Activated B cell treated with CpG ODN at 0.5 μM for 24 hours (primary cell): ENCODE results near the gene XYLT1. TPM values are rescaled to one million over a fixed set of nuclear protein-coding genes. Genes with fewer than 3 reads are reported as not detected.

Experiments used
- ATAC-seq: fragments of 200-7000 bp; cut with Tn5 transposase; one replicate; pipeline ENCODE4 v1.10.0; 2021; ENCODE audit warnings: low read depth, mild to moderate bottlenecking, moderate library complexity
- CTCF ChIA-PET: fragments of 350-600 bp; sonication (Branson Sonifier 250); formaldehyde crosslinking; loops from one replicate; lab custom pipeline; 2021; ENCODE audit warnings: antibody characterized with exemption; lab: Charles Lee
- POLR2A ChIA-PET: fragments of 350-600 bp; sonication (Branson Sonifier 250); formaldehyde crosslinking; loops from one replicate; lab custom pipeline; 2021; ENCODE audit warnings: antibody characterized with exemption; lab: Charles Lee
- DNase-seq: peaks from one replicate; pipeline ENCODE4 v3.0.0; 2022
- H3K27ac Mint-ChIP-seq: one replicate; pipeline ENCODE4 v1.8.0; 2020; ENCODE audit warnings: mixed read lengths
- H3K27me3 Mint-ChIP-seq: one replicate; pipeline ENCODE4 v1.8.0; 2021; ENCODE audit warnings: mixed read lengths
- H3K36me3 Mint-ChIP-seq: one replicate; pipeline ENCODE4 v1.8.0; 2021; ENCODE audit warnings: low read depth, mixed read lengths
- H3K4me1 Mint-ChIP-seq: one replicate; pipeline ENCODE4 v1.8.0; 2021; ENCODE audit warnings: mixed read lengths
- H3K4me3 Mint-ChIP-seq: one replicate; pipeline ENCODE4 v1.8.0; 2020; ENCODE audit warnings: mild to moderate bottlenecking, mixed read lengths
- H3K9me3 Mint-ChIP-seq: one replicate; pipeline ENCODE4 v1.8.0; 2020; ENCODE audit warnings: mixed read lengths
- intact Hi-C: fragments of 100-400 bp; cut with micrococcal nuclease; formaldehyde crosslinking; loops from one replicate; pipeline ENCODE4 v1.15.1; 2024
- total RNA-seq: library from RNA; stranded (reverse); gene quantifications from 2 replicates; pipeline ENCODE4 v1.2.3, GENCODE V29; 2022
- TF ChIP-seq, protein P1 (sequence below): fragments of 200-600 bp; IDR thresholded peaks from one replicate; pipeline ENCODE4 v1.8.0; 2022; ENCODE audit warnings: antibody characterized with exemption, mild to moderate bottlenecking

The XYLT1 gene
- total RNA-seq, 1 donor from 2014 or later: 17.0 TPM

DNA sequence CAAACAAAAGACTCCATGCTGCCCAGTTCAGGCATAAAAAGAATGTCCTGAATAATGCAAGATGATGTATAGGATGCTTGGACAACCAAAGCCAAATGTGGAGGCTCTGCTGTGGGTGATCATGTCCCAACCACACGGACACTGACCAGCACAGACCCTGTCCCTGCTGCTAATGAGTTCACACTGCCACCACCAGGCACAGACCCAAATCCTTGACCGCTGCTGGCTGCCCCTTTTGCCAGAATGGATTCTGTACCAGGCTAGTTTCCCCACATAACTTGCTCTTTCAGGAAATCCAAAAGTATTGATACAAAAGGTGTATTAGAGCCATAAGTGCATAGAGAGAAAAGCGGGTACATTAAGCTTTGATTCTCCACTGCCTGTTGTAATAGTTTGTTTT lies 60.9 kb downstream of the XYLT1 start:
- ATAC-seq (no peak), DNase-seq (no peak)
- CTCF ChIA-PET: interaction anchor here (1.0 kb wide), 1 partner anchor 32 kb away, joined by 3 read pairs; no protein-coding TSS in a partner anchor
- TF ChIP-seq, protein P1, sequence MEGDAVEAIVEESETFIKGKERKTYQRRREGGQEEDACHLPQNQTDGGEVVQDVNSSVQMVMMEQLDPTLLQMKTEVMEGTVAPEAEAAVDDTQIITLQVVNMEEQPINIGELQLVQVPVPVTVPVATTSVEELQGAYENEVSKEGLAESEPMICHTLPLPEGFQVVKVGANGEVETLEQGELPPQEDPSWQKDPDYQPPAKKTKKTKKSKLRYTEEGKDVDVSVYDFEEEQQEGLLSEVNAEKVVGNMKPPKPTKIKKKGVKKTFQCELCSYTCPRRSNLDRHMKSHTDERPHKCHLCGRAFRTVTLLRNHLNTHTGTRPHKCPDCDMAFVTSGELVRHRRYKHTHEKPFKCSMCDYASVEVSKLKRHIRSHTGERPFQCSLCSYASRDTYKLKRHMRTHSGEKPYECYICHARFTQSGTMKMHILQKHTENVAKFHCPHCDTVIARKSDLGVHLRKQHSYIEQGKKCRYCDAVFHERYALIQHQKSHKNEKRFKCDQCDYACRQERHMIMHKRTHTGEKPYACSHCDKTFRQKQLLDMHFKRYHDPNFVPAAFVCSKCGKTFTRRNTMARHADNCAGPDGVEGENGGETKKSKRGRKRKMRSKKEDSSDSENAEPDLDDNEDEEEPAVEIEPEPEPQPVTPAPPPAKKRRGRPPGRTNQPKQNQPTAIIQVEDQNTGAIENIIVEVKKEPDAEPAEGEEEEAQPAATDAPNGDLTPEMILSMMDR: no peak
- intact Hi-C loops: no loop called here
- Mint-ChIP-seq H3K4me3 (no peak overlapping the region), H3K36me3 (no peaks in the 10 kb centered on the region), H3K27me3 (no peaks in the 10 kb centered on the region), H3K4me1 (peaks cover 68% of the 10 kb centered on the region), H3K9me3 (no peaks in the 10 kb centered on the region), H3K27ac (peak overlapping the region; percentile 94)
- POLR2A ChIA-PET: interaction anchor here (2.6 kb wide), 1 partner anchor 32 kb away, joined by 11 read pairs; no protein-coding TSS in a partner anchor

DNA sequence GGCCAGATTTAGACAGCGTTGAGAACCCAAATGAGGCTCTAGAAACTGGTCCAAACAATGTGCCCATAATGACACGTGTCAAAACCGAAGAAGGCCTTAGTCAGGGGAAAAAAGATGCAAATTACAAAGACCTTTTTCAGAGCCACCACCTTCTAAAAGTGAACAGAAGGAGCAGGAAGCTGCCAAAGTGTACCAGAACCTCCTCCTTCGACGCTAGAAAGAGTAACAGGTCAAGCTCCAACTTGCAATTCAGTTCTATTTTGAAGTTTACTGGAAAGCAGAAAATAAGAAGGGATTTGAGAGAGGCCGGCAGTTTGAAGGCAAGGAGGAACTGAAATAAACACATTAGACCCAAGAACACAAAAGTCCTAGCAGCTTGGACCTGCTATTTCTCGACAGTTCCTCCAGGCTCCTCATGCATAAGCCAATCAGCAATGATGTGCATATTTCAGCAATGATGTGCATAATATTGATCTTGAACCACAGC lies 61.8 kb downstream of the XYLT1 start:
- peak overlapping the region; percentile 75 for H3K4me3 Mint-ChIP-seq
- peak overlapping the region; percentile 94 for H3K27ac Mint-ChIP-seq
- ATAC-seq: peak; percentile 72
- no peaks in the 10 kb centered on the region for H3K36me3 Mint-ChIP-seq
- POLR2A ChIA-PET: interaction anchor here (0.6 to 2.6 kb wide), 8 partner anchors 28 to 133 kb away, joined by 3 to 11 read pairs (median 4); no protein-coding TSS in a partner anchor
- TF ChIP-seq, protein P1: no peak
- peaks cover 63% of the 10 kb centered on the region for H3K4me1 Mint-ChIP-seq
- DNase-seq: no peak
- CTCF ChIA-PET: interaction anchor here (1.2 kb wide), 2 partner anchors 49 to 59 kb away, joined by 3 read pairs; no protein-coding TSS in a partner anchor
- no peaks in the 10 kb centered on the region for H3K27me3 Mint-ChIP-seq
- no peaks in the 10 kb centered on the region for H3K9me3 Mint-ChIP-seq
- intact Hi-C loops: no loop called here

DNA sequence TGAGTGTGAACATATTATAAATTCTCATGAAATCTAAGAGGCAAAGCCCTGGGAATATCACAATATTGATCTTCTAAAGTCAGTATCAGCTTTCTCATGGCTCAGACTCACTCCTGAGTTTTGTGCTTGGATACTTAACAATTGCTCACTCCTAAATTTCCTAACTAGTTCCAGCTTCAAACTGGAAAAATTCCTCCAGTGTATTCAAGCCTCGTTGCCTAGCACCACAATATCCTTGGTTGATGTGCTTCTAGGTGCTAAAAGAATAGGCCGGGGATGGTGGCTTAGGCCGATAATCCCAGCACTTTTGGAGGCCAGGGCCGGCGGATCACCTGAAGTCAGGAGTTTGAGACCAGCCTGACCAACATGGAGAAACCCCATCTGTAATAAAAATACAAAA lies 62.5 kb downstream of the XYLT1 start:
- ATAC-seq: no peak
- Mint-ChIP-seq H3K36me3 (no peaks in the 10 kb centered on the region), H3K9me3 (no peaks in the 10 kb centered on the region), H3K27me3 (no peaks in the 10 kb centered on the region), H3K4me1 (peaks cover 59% of the 10 kb centered on the region), H3K4me3 (no peak overlapping the region), H3K27ac (no peak overlapping the region)
- no peak for DNase-seq
- TF ChIP-seq, protein P1: no peak
- ChIA-PET CTCF (interaction anchor here (1.2 kb wide), 2 partner anchors 48 to 59 kb away, joined by 3 read pairs; no protein-coding TSS in a partner anchor), POLR2A (interaction anchor here (0.6 to 2.6 kb wide), 6 partner anchors 8 to 63 kb away, joined by 3 to 11 read pairs (median 4); no protein-coding TSS in a partner anchor)
- intact Hi-C loops: no loop called here

DNA sequence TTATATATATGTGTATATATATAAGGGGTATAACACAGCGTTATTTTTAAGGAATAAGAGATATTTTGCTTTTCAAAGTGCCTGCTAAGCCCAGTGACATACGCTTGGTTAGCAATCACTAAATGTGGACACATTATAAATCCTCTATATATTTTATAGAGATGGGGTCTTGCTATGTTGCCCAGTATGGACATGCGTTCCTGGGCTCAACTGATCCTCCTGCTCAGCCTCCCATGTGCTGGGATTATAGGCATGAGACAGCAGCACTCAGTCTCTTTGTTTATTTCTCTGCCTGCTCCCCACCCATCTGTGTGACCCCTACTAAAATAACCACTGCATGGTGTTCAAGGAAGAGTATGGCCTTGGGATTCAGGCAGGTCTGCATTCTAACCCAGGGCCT lies 63.4 kb downstream of the XYLT1 start:
- intact Hi-C loops: no loop called here
- Mint-ChIP-seq H3K4me1 (peaks cover 50% of the 10 kb centered on the region), H3K27me3 (no peaks in the 10 kb centered on the region), H3K9me3 (no peaks in the 10 kb centered on the region), H3K36me3 (no peaks in the 10 kb centered on the region), H3K27ac (no peak overlapping the region), H3K4me3 (no peak overlapping the region)
- TF ChIP-seq, protein P1: no peak
- ATAC-seq (no peak), DNase-seq (no peak)
- ChIA-PET POLR2A (no interaction called here), CTCF (no interaction called here)

DNA sequence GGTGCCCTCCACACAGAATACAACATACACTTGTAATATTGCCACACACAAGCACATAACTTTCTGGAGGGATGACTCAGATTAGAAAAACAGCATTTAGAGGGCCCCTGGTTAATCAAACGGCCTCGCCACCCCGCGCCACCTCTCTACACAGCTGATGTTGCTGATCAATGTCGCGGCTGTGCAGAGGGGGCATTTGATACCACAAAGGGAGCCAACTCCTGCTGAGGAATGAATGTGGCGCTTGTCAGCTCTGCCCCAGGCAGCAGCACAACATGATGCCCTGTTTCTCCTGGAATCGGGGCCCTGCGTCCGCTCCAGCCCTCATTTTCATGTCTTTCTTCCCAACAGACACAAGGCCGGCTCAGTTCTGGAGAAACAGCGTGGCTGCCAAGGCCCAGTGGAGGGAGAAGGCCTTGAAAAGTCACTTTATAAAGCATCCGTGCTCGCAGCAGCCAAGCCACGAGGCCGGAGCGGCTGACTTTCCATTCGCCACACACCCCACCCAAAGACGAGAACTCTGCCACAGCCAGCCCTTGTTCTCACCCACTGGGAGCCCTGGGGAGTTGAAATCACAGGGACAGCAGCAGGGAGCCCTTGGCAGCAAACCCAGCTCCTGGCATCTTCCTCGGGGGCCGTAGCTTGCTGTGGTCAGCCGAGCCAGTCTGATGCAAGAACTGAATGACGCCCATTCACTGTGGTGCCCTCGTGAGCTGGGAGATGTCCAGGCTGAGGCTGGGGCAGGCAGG lies 65.6 kb downstream of the XYLT1 start:
- H3K36me3 Mint-ChIP-seq: no peaks in the 10 kb centered on the region
- DNase-seq (no peak), ATAC-seq (no peak)
- no peak overlapping the region for H3K27ac Mint-ChIP-seq
- TF ChIP-seq, protein P1: no peak
- H3K4me1 Mint-ChIP-seq: peaks cover 44% of the 10 kb centered on the region
- ChIA-PET POLR2A (interaction anchor here (0.6 to 2.2 kb wide), 3 partner anchors 12 to 216 kb away, joined by 3 to 5 read pairs (median 3); no protein-coding TSS in a partner anchor), CTCF (no interaction called here)
- no peaks in the 10 kb centered on the region for H3K27me3 Mint-ChIP-seq
- intact Hi-C loops: no loop called here
- no peak overlapping the region for H3K4me3 Mint-ChIP-seq
- no peaks in the 10 kb centered on the region for H3K9me3 Mint-ChIP-seq
